ENCODE measurements around the gene CHCHD10.
A peak's percentile ranks its signal among the peaks of the same experiment; 100 is the strongest.

CHCHD10 gene

DNA sequence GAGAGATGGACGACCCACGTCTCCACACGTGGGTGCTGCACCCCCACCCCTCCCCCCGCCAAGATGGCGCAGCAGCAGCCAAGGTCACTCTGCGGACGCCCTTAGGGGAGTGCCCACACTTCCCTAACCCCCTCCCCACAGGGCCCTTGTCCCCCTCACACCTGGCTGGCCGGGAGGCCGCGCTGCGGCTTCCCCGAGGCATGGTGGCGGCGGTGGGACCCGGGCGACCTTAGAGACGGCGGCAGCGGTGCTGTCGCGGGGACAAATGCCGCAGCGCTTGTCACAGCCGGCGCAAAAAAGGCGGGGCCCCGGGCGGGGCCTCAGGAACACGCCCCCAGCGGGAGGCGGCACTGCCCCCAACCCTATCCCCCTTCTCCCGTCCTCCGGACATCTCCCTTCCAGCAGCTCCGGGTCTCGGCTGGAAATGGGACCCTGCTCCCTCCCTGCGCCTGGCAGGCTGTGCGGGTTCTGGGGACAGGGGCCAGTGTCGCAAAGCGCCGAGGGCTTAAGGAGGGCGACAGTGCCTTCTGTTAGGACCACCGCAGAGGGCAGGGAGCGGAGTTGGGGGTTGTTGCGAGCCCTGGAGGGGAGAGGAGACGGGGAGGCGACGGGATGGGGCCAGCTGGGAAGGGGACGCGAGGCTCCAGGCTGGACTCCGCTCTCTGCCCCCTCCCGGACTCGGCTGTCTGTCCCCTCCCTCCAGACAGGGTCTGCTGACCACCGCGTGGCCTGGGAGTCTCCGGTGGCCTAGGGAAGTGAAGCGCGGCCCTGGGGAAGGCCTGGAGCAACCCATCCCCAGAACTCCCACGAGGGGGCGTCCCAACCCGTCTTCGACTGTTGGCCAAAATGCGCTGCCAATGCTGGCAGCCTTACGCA is at the start of gene CHCHD10:
Gene CHCHD10, minus strand, starts transcription at position 300 of the 876 bp plus-strand sequence. Its CDS starts 98 bp downstream, at position 202.
- Histone ChIP-seq H3K27me3 (ENCODE audit: control insufficient read depth, insufficient read depth, low read length) (peaks cover 11% of the 10 kb centered on the region), H3K9me3 (ENCODE audit: control insufficient read depth, low read depth, low read length) (no peaks in the 10 kb centered on the region), H3K27ac (ENCODE audit: low read length) (peak within 1 kb of the TSS; percentile 53), H3K36me3 (ENCODE audit: control insufficient read depth, low read depth, low read length) (peaks cover 6% of the 10 kb centered on the region), H3K9ac (ENCODE audit: low read length) (peak within 1 kb of the TSS; percentile 71), H3K4me1 (ENCODE audit: control insufficient read depth, low read depth, low read length) (peaks cover 9% of the 10 kb centered on the region), H3K4me3 (ENCODE audit: low read length) (peak within 1 kb of the TSS; percentile 87)

DNA sequence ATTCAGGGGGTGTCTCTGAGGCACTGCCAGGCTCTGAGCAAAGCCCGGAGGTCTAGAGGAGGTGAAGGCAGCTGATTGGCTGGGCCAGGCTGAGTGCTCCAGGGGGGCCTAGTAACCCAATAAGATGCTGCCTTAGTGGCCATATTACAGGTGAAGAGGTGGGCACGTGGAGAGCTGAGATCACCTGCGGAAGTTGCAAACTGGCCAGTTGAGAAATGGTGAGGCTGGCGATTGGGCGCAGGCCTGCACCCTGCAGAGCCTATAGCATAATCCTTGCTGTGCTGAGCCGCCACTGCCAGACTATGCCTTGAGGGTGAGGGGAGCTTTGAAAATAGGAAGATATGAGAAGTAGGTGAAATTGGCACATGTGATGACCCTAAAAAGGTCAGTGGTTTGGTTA is 49.4 kb upstream of the CHCHD10 start:
- H3K4me1 ChIP-seq (ENCODE audit: control insufficient read depth, low read depth, low read length): no peaks in the 10 kb centered on the region
- H3K9me3 ChIP-seq (ENCODE audit: control insufficient read depth, low read depth, low read length): no peaks in the 10 kb centered on the region
- H3K36me3 ChIP-seq (ENCODE audit: control insufficient read depth, low read depth, low read length): peaks cover 55% of the 10 kb centered on the region
- H3K27ac ChIP-seq (ENCODE audit: low read length): no peak overlapping the region
- H3K9ac ChIP-seq (ENCODE audit: low read length): no peak overlapping the region
- H3K27me3 ChIP-seq (ENCODE audit: control insufficient read depth, insufficient read depth, low read length): no peaks in the 10 kb centered on the region
- no peak overlapping the region for H3K4me3 ChIP-seq (ENCODE audit: low read length)

DNA sequence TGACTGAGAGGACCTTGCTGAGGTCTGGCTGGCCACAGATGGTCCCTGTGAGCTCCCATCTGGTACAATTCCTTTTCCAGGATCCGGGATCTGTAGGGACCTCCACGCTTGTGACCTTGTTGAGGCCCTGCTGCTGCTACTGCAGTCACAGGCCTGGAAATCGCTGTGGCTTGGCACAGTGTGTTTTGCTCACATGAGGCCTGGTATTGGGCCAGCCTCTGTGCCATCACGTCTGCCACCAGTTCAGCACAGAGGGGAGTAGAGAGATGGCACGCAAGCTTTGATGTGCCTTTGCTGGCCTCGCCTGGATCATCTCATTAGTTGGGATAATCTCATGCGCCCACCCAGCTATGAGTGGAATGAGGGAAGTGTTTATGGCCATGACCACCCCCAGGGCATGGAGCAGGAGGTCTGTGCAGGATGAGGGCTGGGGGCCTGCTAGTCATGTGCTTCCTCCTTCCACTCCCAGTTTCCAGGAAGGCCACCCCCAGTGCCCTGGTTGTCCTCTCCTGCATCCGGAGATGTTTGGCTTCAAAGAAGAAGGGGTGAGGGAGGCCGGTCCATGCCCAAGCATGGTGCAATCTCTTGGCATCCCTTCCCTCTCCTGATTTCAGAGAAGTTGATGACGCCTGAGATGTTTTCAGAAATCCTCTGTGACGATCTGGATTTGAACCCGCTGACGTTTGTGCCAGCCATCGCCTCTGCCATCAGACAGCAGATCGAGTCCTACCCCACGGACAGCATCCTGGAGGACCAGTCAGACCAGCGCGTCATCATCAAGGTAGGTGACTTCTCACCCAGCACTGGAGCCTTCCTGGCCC is 48.6 kb upstream of the CHCHD10 start:
- Histone ChIP-seq H3K4me3 (ENCODE audit: low read length) (no peak overlapping the region), H3K36me3 (ENCODE audit: control insufficient read depth, low read depth, low read length) (peaks cover 52% of the 10 kb centered on the region), H3K9me3 (ENCODE audit: control insufficient read depth, low read depth, low read length) (no peaks in the 10 kb centered on the region), H3K27me3 (ENCODE audit: control insufficient read depth, insufficient read depth, low read length) (no peaks in the 10 kb centered on the region), H3K27ac (ENCODE audit: low read length) (no peak overlapping the region), H3K9ac (ENCODE audit: low read length) (no peak overlapping the region), H3K4me1 (ENCODE audit: control insufficient read depth, low read depth, low read length) (no peaks in the 10 kb centered on the region)

DNA sequence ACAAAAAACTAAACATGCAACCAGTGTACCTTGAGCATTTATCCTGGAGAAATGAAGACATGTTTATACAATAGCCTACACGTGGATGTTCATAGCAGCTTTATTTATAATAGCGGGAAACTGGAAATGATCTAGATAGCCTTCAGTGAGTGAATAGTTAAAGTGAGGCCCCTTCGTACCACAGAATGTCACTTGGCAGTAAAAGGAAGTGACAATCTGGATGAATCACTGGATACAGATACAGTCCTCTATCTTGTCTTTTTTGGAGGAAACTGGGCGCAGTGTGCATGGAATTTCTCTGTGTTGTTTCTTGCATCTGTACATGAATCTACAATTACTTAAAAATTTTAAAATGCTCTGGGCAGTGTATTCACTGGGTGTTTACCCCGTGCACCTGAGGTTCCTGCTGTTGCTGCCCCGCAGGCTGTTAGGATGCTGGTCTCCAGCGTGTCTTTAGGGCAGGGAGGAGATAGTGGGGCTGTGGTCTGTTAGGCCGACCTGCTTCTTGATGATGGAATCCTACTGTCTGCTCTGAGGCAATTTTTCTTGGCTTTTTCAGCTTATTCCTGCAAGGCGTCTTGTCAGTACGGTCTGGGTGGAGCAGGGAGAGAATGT is 47.9 kb upstream of the CHCHD10 start:
- no peak overlapping the region for H3K27ac ChIP-seq (ENCODE audit: low read length)
- H3K4me3 ChIP-seq (ENCODE audit: low read length): no peak overlapping the region
- no peaks in the 10 kb centered on the region for H3K27me3 ChIP-seq (ENCODE audit: control insufficient read depth, insufficient read depth, low read length)
- H3K36me3 ChIP-seq (ENCODE audit: control insufficient read depth, low read depth, low read length): peaks cover 49% of the 10 kb centered on the region
- H3K4me1 ChIP-seq (ENCODE audit: control insufficient read depth, low read depth, low read length): no peaks in the 10 kb centered on the region
- no peak overlapping the region for H3K9ac ChIP-seq (ENCODE audit: low read length)
- no peaks in the 10 kb centered on the region for H3K9me3 ChIP-seq (ENCODE audit: control insufficient read depth, low read depth, low read length)

DNA sequence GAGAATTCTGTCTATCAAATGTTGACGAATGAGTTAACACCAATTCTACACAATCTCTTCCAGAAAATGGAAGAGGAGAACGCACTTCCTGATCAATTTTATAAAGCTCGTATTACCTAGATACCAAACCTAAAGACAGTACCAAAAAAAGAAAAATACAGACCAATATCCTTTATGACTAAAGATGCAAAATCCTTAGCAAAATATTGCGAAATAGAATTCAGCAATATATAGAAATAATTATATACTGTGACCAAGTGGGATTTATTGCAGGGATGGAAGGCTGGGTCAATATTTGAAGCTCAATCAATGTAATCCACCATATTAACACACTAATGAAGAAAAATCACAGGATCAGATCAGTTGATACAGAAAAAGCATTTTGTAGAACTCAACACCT is 44.6 kb upstream of the CHCHD10 start:
- H3K36me3 ChIP-seq (ENCODE audit: control insufficient read depth, low read depth, low read length): peaks cover 24% of the 10 kb centered on the region
- H3K27me3 ChIP-seq (ENCODE audit: control insufficient read depth, insufficient read depth, low read length): no peaks in the 10 kb centered on the region
- H3K4me3 ChIP-seq (ENCODE audit: low read length): no peak overlapping the region
- no peak overlapping the region for H3K9ac ChIP-seq (ENCODE audit: low read length)
- no peaks in the 10 kb centered on the region for H3K4me1 ChIP-seq (ENCODE audit: control insufficient read depth, low read depth, low read length)
- no peak overlapping the region for H3K27ac ChIP-seq (ENCODE audit: low read length)
- no peaks in the 10 kb centered on the region for H3K9me3 ChIP-seq (ENCODE audit: control insufficient read depth, low read depth, low read length)

DNA sequence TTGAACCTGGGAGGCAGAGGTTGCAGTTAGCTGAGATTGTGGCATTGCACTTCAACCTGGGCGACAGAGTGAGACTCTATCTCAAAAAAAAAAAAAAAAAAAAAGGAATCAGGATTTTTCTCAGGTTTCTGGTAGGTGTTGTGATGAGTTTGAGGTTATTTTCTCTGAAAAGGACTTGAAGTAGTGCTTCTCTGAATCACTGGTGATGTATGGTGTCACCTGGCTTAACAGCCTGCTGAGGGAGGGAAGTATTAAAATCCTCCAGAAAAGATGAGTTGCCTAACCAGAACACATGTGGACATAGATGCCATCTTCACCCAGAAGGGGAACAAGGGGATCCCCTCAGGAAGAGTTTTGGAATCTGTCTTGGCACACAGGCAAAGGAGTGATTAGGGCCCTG is 39.1 kb upstream of the CHCHD10 start:
- no peak overlapping the region for H3K9ac ChIP-seq (ENCODE audit: low read length)
- H3K4me1 ChIP-seq (ENCODE audit: control insufficient read depth, low read depth, low read length): no peaks in the 10 kb centered on the region
- no peaks in the 10 kb centered on the region for H3K9me3 ChIP-seq (ENCODE audit: control insufficient read depth, low read depth, low read length)
- H3K4me3 ChIP-seq (ENCODE audit: low read length): no peak overlapping the region
- peaks cover 57% of the 10 kb centered on the region for H3K36me3 ChIP-seq (ENCODE audit: control insufficient read depth, low read depth, low read length)
- no peaks in the 10 kb centered on the region for H3K27me3 ChIP-seq (ENCODE audit: control insufficient read depth, insufficient read depth, low read length)
- no peak overlapping the region for H3K27ac ChIP-seq (ENCODE audit: low read length)

DNA sequence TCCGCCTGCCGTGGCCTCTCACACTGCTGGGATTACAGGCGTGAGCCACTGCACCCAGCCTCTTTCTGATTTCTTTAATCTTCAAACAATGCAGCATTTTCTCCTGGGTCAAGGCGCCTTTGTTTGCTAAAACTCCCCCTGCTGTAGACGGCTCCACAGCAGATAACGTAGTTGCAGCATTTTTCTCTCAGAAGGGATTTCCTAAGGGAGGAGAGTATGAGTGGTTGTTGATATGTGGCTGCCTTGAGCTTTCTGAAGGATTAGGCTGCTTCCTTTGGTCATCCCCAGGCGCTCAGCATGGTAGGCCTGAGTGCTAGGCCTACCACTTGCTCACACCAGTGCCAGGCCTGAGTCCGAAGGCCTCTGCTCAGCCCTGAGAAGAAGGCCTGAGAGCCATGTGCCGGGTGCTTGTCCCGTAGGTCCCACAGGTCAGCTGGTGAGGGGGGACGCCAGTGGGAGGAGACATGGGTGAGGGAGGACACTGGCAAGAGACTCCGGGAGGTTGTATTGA is 37.1 kb upstream of the CHCHD10 start:
- Histone ChIP-seq H3K9ac (ENCODE audit: low read length) (no peak overlapping the region), H3K9me3 (ENCODE audit: control insufficient read depth, low read depth, low read length) (no peaks in the 10 kb centered on the region), H3K27ac (ENCODE audit: low read length) (no peak overlapping the region), H3K4me1 (ENCODE audit: control insufficient read depth, low read depth, low read length) (no peaks in the 10 kb centered on the region), H3K4me3 (ENCODE audit: low read length) (no peak overlapping the region), H3K36me3 (ENCODE audit: control insufficient read depth, low read depth, low read length) (peaks cover 73% of the 10 kb centered on the region), H3K27me3 (ENCODE audit: control insufficient read depth, insufficient read depth, low read length) (no peaks in the 10 kb centered on the region)

DNA sequence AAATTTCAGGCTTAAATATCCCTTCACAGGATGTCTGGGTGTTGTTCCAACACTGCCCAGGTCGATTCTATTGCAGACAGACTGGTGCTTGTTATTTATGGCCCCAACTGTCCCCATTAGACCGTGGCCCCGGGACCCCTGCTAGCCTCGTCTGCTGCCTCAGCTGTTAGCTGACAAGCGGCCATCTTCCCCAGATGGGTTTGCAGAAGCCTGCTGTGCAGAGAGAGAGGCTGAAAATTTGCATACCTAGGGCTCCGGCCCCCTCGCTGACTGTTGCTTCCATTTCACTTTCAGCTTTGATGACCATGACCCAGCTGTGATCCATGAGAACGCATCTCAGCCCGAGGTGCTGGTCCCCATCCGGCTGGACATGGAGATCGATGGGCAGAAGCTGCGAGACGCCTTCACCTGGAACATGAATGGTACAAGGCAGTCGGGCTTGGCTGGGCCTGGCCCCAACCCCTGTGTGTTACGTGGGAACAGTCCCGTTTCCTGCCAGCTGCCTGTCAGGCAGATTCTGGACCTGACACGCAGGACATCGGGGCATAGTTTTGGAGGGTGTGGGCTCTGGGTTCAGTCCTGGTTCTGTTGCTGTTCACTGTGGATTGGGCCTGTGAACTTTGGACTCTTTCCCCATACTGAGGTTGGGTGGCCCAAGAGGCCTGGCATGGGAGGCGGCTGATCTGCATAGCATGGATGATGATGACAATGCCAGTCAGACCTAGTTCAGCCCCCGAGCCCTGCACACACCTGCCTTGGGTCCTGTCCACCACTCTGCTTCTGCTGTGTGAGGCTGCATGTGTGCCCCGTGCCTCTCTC is 35.4 kb upstream of the CHCHD10 start:
- no peaks in the 10 kb centered on the region for H3K4me1 ChIP-seq (ENCODE audit: control insufficient read depth, low read depth, low read length)
- H3K27ac ChIP-seq (ENCODE audit: low read length): no peak overlapping the region
- H3K27me3 ChIP-seq (ENCODE audit: control insufficient read depth, insufficient read depth, low read length): no peaks in the 10 kb centered on the region
- H3K9ac ChIP-seq (ENCODE audit: low read length): no peak overlapping the region
- H3K9me3 ChIP-seq (ENCODE audit: control insufficient read depth, low read depth, low read length): no peaks in the 10 kb centered on the region
- no peak overlapping the region for H3K4me3 ChIP-seq (ENCODE audit: low read length)
- peaks cover 76% of the 10 kb centered on the region for H3K36me3 ChIP-seq (ENCODE audit: control insufficient read depth, low read depth, low read length)

DNA sequence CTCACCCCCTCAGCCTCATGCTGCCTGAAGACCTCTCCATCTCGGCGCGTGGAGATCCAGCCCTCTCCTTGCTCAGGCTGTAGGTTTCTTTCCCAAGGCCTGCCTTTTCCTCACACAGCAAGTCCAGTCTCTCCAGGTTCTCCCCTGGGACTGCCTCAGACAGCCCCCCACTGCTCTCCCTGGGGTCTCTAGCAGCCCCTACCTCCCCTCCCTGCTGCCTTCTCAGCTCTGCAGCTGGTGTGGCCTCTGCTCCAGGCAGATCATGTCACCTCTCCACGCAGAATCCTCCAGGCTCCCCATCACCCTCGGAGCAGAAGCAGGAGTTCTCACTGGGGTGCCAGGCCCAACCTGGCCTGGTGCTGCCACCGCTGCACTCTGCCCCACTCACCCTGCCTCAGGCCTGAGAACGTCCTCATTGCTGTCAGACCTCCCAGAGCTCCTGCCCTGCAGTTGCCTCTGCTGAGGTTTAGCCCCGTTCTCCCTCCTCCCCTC is 34.2 kb upstream of the CHCHD10 start:
- Histone ChIP-seq H3K27me3 (ENCODE audit: control insufficient read depth, insufficient read depth, low read length) (no peaks in the 10 kb centered on the region), H3K4me3 (ENCODE audit: low read length) (no peak overlapping the region), H3K9ac (ENCODE audit: low read length) (no peak overlapping the region), H3K4me1 (ENCODE audit: control insufficient read depth, low read depth, low read length) (no peaks in the 10 kb centered on the region), H3K36me3 (ENCODE audit: control insufficient read depth, low read depth, low read length) (peaks cover 79% of the 10 kb centered on the region), H3K9me3 (ENCODE audit: control insufficient read depth, low read depth, low read length) (no peaks in the 10 kb centered on the region), H3K27ac (ENCODE audit: low read length) (no peak overlapping the region)

DNA sequence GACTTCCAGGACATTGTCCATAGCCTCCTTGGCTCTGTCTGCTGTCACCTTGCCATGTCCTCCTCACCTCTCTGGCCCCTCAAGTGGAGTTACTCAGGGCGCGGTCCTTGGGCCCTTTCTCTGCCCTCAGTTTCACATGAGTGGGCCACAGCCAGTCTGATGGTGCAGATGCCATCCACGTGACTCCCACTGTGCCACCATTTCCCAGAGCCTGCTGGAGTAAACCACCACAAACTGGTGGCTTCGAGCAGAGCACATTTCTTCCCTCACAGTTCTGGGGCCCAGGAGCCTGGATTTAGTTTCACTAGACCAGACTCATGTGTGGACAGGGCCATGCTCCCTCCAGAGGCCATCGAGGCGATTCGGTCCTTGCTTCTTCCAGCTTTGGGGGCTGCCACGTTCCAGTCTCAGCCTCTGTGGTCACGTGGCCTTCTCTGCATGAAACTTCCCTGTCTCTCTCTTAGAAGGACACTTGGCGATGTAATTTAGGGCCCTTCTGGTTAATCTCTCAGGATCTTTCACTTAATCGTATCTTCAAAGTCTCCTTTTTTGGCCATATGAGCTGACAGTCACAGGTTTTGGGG is 33.6 kb upstream of the CHCHD10 start:
- Histone ChIP-seq H3K27me3 (ENCODE audit: control insufficient read depth, insufficient read depth, low read length) (no peaks in the 10 kb centered on the region), H3K9me3 (ENCODE audit: control insufficient read depth, low read depth, low read length) (no peaks in the 10 kb centered on the region), H3K4me3 (ENCODE audit: low read length) (no peak overlapping the region), H3K9ac (ENCODE audit: low read length) (no peak overlapping the region), H3K27ac (ENCODE audit: low read length) (no peak overlapping the region), H3K4me1 (ENCODE audit: control insufficient read depth, low read depth, low read length) (no peaks in the 10 kb centered on the region), H3K36me3 (ENCODE audit: control insufficient read depth, low read depth, low read length) (peaks cover 76% of the 10 kb centered on the region)
